GM19023 (cell line): ENCODE data around the gene SLC22A1.
A peak's percentile ranks its signal among the peaks of the same experiment; 100 is the strongest.
"Not testable (repeated sequence)": the region's sequence is repeated elsewhere in the genome, so short reads cannot be mapped to it uniquely, and the experiment has no call there.

ENCODE experiments used
- ATAC-seq: cut with Tn5 transposase; IDR thresholded peaks from one replicate; pipeline ENCODE4 v1.9.1; 2021; ENCODE audit warnings: mild to moderate bottlenecking, moderate library complexity; ENCODE audit not compliant: unreplicated experiment

SLC22A1 gene

DNA sequence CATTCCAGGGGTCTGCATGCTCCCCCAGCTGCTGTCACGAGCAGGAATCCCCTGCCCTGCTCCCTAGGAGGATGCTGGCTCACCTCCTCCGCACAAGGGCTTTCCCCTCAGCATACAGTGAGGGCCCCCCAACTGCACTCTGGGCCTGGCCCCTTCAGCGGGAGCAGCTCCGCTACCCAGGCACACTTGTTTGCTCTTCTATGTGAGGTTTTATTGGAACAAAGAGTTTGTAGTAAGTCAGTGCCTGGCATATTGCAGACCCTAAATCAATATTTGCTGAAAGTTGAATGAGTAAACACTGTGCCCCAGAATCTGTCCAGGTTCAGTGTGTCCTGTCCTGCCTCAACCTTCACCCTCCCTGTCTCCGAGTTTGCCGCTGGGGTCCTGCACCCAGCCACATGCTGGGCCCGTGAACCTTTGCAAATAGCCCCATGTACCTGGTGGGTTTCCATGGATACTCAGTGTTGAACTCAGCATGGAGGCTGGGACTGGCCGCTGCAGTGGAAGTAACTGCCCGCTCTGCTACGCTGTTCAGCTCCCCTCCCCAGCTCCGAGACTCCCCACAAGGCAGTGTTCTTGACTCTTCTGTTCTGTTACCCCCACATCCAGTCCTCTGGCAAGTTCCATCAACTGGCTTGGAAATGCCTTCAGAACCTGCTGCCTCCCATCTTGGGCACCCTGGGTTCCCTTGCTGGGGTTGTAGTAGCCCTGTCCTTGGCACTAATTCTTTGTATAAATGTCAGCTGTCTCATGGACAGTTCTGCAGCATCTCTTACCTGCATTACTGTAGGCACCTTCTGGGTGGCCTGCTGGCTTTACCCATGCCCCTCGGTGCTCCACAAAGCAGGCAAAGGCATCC, 15.7 kb downstream of the SLC22A1 start:
- ATAC-seq = no peak

DNA sequence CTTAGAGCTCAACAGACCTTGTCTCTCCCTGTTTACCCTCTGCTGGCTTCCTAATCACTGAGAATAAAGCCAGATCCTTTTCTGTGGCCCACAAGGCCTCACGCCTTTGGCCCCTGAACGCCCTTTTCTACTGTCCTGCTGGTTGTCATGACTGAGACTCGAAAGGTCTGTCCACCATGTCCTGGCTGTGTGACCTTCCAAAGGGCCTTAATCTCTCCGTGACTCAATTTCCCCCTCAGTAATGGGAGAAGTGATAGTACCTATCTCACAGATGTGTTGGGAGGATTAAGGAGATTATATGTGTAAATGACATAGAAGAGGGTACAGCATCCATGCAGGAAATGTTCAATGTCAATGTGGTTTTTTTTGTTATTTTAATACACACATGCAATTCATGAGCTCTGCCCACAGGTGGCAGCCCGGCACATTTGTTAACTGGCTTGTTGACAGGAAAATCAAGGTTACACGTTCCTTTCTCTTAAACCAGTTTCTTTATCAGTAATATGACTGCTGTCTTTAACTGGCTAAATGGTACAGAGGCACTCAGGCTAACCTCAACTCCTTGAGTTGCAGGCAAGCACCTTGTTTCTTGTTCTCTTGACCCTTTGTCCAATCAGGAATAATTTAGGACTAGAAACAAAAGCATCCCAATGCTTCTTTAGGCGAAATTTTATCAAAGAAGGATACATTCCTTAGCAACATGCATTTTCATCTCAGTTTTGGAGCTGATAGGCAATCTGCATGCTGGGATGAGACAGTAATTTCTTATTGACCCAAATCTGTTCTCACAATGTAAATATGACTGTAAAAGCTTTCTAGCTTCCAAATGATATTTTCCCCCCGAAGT, 16.6 kb downstream of the SLC22A1 start:
- ATAC-seq = peak; percentile 46

DNA sequence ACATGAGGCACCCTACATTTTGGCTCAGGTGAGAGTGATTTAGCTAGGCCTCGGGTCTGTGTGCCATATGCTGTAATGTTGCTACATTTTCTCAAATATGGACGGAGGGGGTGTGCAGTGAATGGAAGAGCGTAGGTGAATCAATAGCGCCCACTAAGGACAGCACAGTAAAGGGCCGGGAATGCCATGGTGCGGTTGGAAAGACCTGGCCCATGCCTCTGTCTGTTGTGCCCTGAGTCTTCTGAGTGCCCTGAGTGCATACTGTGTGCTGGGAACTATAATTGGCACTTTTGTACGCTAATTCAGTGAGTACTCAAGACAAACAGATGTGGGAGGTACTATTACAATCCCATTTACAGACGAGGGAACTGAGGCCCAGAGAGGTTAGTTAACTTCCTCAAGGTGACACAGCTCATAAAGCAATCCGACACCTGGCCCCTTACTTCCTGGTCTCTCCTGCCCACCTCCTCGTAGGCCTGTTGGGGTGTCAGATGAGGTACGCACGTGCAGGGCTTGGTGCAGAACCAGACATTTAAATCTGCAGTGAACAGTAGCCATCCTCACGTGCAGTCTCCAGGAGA, 17.3 kb downstream of the SLC22A1 start:
- no peak for ATAC-seq

DNA sequence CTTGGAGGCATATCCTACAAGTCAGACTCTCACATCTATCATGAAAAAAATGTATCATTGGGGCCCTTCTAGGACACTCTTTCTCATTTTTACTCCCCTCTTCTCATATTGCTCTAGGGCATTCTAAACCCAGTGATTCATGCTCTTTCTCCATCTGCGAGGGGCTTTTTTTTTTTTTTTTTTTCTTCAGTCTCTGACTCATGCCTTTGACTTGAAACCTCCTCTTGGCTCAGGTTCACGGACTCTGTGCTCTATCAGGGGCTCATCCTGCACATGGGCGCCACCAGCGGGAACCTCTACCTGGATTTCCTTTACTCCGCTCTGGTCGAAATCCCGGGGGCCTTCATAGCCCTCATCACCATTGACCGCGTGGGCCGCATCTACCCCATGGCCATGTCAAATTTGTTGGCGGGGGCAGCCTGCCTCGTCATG, 17.8 kb downstream of the SLC22A1 start:
- no peak for ATAC-seq

DNA sequence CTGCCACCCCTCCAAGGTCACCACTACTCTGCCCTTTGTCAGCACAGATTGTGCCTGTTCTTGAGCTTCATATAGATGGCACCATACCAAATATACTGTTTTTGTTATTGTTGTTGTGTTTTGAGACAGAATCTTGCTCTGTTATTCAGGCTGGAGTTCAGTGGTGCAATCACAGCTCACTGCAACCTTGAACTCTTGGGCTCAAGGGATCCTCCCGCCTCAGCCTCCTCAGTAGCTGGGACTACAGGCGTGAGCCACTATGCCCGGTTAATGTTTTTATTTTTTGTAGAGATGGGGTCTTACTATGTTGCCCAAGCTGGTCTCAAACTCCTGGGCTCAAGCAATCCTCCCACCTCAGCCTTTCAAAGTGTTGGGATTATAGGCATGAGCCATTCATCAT, 18.9 kb downstream of the SLC22A1 start:
- ATAC-seq = not testable (repeated sequence)

DNA sequence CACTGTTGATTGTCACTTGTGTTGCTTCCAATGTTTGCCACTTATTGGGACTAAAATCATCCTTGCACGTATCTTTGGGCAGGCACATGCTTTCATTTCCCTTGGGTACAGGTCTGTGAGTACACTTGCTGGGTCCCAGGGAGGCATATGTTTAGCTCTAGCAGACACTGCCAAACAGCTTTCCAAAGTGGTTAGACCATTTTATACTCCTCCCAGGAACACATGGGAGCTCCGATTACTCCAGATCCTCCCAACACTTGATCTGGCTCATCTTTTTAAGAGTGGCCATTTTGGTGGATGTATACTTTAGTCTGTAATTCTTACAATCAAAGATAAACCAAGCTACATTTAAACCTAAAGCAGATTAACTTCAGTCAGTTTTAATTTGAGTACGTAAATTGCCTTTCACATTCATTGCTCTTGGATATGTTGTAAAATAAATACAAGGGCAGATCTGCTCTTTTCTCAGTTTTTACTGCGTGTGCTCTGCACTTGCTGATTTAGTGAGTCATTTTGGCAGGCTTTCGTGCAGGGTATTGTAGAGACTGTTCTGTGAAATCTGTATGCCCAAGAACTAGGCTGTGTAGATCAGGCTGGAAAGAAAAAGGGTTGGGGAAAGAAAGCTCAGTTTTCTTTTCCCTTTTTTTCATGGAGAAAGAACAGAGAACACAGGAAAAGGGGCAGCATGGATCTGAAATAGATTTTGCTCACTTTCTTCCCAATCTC, 19.5 kb downstream of the SLC22A1 start:
- ATAC-seq = no peak

DNA sequence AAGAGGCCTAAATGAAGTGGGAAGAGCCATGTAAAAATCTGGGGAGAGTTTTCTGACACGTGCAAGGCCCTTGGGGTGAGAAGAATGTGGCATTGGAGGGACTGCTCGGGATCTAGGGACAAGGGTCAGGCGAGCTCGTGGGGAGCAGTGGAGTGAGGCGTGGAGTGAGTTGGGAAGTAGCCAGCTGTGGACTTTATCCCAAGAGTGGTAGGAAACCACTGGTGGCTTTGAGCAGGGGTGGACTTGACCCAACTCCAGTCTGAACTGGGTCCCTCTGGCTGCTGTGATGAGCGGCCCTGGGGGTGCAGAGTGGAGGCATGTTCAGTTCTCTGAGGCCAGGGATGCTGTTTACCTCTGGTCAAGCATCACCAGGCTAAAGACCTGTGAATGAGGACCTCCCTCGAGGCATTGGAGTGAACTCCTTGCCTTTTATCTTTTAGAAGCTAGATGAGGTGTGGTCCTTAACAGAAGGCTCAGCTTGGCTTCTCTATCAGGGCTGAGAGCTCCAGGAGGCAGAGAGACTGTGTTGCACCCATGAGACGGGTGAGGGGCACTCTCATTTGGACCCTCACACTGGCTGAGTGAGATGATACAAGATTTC, 20.6 kb downstream of the SLC22A1 start:
- ATAC-seq = no peak

DNA sequence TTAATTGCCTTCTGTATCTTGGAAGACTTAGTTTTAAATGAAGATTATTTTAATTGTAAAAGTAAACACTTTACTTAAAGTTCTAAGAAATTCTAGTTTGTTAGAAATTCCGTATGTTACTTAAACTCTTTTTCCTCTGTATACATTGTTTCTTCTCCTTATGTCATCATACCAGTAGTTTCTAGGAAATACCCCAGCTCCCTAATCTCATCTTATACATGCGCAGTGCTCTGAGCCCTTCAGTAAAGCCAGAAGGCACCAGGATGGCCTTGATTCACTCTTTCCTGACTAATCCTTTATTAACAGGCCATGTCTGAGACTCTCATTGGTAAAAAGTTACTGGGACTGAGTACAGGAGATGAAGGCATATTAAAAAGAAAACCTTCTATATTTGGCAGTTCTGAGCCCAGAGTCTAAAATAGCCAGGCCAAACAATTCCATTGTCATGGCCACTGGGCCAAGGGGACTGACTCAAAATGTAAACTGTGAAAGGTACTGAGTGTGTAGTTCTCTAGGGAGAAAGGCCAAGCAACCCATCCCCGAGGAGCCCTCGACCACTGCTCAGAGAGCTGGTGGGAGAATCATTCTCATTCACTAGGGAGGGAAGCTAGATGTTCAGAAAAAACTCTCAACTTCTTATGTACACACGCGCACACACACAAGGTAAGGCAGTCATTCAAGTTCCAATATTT, 25.0 kb downstream of the SLC22A1 start:
- ATAC-seq = no peak

DNA sequence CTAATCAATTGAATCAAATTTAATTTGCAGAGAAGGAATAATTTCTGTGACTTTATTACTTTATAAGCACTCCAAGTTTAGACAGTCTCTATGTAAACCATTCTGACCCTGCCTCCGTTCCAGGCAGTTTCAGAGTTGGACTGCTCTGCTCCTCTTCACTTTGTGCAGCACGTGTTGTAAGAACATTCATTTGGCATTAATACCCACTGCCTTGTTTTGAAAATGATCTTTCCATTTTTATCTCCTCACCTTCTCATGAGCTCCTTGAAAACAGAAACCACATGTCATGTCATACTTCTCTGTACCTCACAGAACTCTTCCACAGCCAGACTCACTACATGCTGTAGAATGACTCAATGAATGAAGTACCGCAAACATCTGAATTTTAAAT, 25.5 kb downstream of the SLC22A1 start:
- no peak for ATAC-seq

DNA sequence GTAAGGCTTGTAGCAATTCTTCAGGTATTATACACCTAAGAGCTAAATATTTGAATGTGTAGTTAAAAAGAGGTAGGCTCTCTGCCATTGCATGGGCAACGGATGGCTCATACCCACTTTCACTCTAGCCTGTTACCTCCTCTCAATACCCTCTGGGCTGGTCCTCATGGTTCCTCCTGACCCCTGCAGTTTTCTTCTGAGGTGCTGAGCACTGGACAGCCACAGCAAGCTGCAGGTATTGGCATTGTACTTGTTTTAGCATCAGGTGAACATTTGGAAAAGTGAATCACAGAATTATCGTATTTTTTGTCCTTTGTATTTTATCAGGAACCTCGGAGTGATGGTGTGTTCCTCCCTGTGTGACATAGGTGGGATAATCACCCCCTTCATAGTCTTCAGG, 32.9 kb downstream of the SLC22A1 start:
- ATAC-seq = no peak

DNA sequence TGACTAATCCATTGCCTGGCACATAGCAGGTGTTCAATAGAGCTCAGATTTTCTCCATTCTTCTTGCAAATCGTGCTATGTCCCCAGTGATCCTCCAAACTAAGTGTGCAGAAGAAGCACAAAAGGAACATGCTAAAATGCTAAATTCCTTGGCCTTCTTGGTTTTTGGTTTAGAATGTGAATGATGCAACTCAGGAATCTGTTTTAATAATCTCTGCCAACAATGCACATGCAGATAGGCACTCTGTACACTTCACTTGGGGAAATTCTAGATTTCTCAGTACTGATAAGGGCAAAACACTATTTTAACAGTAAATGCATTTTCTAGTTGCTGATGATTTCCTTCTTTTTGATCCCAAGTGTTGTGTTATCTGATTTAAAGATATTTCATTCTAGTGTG, 35.2 kb downstream of the SLC22A1 start:
- no peak for ATAC-seq

DNA sequence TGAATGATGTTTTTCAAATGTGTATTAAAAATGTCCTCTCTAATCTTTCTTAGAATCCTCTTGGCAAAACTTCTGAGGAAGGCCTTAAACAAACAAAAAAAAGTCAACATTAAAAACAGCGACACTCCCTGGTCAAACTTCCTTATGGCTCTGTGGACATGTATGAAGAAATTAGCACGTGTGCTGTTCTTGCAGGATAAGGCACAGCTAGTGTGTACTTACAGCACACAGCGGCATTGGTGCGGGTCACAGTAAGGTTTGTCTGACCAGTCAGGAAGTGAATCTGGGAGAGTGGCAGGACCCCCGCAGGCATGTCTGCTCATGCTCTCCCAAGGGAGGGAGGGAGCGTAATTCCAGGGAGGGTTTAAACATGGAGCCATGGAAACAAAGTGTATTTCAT, 38.8 kb downstream of the SLC22A1 start:
- ATAC-seq = no peak

DNA sequence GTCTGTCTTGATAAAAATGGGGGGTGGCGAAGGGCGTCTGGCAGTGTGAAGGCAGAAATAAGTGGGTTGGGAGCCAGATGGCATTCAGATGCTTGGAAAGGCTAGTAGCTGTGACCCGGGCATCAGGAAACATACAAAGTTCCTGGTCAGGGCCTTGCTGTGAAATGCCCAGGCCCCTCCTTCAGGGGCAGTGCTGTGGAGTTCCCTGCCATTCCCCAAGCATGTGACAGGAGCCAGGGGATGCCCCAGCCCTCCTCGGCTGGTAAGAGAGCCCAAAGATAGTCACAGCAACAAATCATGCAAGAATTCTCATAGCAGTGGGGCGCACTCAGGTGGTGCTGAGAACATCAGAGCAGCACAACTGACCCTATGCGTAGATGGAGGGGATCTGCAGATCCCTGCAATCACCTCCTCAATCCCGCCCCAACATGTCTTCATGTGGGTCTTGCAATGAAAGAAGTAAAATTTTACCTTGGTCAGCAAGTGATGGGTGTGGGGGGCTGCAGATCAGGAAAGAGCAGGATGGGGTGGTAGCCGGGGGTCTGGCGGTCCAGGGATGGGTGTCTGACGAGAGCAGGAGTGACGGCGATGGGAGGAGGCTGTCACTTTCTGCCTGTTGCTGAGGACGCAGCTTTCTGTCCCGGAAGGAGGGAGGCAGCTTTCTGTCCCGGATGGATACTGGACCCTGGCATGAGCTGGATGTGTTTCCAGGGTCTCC, 39.5 kb downstream of the SLC22A1 start:
- ATAC-seq = no peak

DNA sequence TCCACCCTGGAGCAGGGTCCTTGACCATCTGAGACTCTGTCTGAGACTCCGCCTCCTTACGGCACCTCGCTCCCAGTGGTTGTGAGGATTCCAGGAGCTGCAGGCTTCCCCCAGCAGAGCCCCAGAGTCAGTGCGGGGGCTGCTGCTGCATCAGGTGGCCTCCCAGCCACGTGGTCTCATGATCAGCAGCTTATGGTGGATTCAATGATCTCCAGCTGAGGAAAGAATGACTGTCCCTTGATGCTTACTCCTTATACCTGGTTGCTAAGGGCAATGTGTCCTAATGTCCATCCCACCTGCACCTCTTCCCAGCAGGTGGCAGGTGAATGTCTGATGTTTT, 40.0 kb downstream of the SLC22A1 start:
- no peak for ATAC-seq

DNA sequence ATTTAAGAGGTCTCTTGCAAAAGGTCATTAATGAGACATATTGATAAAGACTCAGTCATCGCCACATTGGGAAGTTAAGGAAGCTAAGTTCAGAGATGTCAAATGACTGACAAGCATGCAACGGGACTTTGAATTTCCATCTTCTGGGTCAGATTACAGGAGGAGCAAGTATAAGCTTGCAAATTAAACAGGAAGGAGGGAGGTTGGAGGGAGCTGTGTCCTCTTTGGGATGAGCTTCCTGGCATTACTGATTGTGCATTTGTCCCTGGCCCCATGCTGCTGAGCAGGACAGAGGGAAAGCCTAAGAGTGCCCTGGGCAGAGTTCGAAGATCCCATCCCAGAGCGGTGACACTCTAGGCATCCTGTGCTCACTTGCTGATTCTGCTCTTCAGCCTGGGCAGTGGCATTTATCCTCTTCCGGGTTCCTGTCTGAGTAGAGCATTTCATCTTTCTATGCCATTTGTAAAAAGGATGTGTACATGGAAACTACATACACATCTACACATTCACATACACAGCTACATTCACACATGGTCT, 40.5 kb downstream of the SLC22A1 start:
- ATAC-seq = no peak

DNA sequence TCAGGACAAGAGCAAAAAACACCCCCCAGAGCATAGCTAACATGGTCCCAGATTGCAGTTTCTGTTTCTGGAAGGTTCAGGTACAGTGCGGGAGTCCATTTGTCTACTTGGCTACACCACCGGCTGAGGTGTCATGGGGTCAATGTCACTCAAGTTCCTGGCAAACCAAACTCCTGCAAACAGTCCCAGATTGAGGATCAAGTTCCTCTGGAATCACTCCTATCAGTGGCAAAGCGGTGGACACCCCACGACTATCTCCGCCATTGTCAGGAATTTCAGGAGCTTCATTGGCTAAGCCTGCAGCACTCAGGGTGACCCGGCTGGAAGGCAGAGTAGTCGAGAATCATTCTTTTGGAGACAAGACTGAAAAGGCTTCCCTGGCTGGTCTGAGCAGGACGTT, 41.8 kb downstream of the SLC22A1 start:
- no peak for ATAC-seq

DNA sequence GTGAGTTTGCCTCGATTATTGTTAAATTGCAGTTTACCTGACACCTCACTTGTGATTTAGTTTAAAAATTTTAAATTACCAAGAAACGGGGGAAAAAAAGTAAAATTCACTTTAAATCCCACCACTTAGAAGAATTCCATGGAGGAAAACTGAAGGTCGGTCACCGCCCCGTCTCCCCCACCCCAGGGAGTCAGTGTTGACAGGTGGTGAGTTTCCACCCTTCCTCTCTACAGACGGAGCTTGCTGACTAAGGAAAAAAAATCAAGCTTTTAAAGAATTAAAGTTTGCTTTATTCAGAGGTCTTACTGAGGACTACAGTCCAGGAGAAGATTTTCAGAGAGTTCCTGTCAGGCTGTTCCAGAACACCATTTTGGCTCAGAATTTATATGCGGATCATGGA, 42.3 kb downstream of the SLC22A1 start:
- no peak for ATAC-seq

DNA sequence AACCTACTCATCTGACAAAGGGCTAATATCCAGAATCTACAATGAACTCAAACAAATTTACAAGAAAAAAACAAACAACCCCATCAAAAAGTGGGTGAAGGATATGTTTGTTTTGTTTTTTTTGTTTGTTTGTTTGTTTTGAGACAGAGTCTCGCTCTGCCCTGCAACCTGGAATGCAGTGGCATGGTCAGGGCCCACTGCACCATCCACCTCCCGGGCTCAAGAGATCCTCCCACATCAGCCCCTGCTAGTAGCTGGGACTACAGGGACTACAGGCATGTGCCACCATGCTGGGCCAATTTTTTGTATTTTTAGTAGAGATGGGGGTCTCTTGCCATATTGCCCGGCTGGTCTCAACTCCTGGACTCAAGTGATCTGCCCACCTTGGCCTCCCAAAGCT, 44.3 kb downstream of the SLC22A1 start:
- ATAC-seq = not testable (repeated sequence)
